NT2/D1 (cell line): ENCODE data around the gene ARHGAP45.

Experiments
- DNase-seq: peaks from one replicate; pipeline ENCODE4 v3.0.0-alpha.2; 2011; ENCODE audit warnings: low read depth, low spot score
- H3K27me3 ChIP-seq: 2 replicates; pipeline ENCODE4 v1.6.0; 2011; ENCODE audit warnings: mild to moderate bottlenecking; ENCODE audit not compliant: insufficient read length, insufficient read depth
- H3K36me3 ChIP-seq: 2 replicates; pipeline ENCODE4 v1.6.1; 2011; ENCODE audit warnings: mild to moderate bottlenecking, low read length, mixed read lengths; ENCODE audit not compliant: insufficient read depth, insufficient read length
- H3K4me1 ChIP-seq: 2 replicates; pipeline ENCODE4 v1.5.1; 2011; ENCODE audit not compliant: insufficient read depth, insufficient read length
- H3K4me3 ChIP-seq: 2 replicates; pipeline ENCODE4 v1.5.1; 2011; ENCODE audit warnings: low read depth; ENCODE audit not compliant: insufficient read length
- H3K9ac ChIP-seq: 2 replicates; pipeline ENCODE4 v1.6.0; 2011; ENCODE audit warnings: low read depth; ENCODE audit not compliant: insufficient read length
- H3K9me3 ChIP-seq: 2 replicates; pipeline ENCODE4 v1.5.1; 2011; ENCODE audit warnings: mild to moderate bottlenecking, low read length; ENCODE audit not compliant: insufficient read depth
- SUZ12 ChIP-seq: IDR thresholded peaks from 2 replicates; pipeline ENCODE4 v1.6.1; 2011; ENCODE audit not compliant: insufficient read length, insufficient read depth; ENCODE audit errors: extremely low read depth
- YY1 ChIP-seq: IDR thresholded peaks from 2 replicates; pipeline ENCODE4 v1.6.1; 2011; ENCODE audit not compliant: insufficient read length, insufficient read depth
- ZNF274 ChIP-seq: IDR thresholded peaks from 2 replicates; pipeline ENCODE4 v1.6.1; 2011; ENCODE audit warnings: mild to moderate bottlenecking, low read depth, low read length

Gene ARHGAP45

GRCh38 chr19:1046117-1046626 lies 20.8 kb upstream of the ARHGAP45 start:
- TF ChIP-seq SUZ12, result no peak
- no peak for TF ChIP-seq YY1
- TF ChIP-seq ZNF274, result no peak
- H3K27me3 ChIP-seq, result no peaks in the 10 kb centered on the region
- peaks cover 8% of the 10 kb centered on the region for H3K36me3 ChIP-seq
- no peak overlapping the region for H3K9ac ChIP-seq
- H3K4me3 ChIP-seq, result no peak overlapping the region
- no peaks in the 10 kb centered on the region; the same call in 1 of the 2 replicates for H3K9me3 ChIP-seq
- peaks cover 12% of the 10 kb centered on the region for H3K4me1 ChIP-seq
- no peak for DNase-seq

- DNase-seq, result no peak
- Histone ChIP-seq H3K9me3 (no peaks in the 10 kb centered on the region; the same call in 1 of the 2 replicates), H3K4me1 (peaks cover 7% of the 10 kb centered on the region), H3K4me3 (no peak overlapping the region), H3K36me3 (peaks cover 8% of the 10 kb centered on the region), H3K27me3 (no peaks in the 10 kb centered on the region), H3K9ac (no peak overlapping the region)
- no peak for TF ChIP-seq YY1
- TF ChIP-seq SUZ12, result no peak
- TF ChIP-seq ZNF274, result no peak
Measured at GRCh38 chr19:1046836-1047695, 19.9 kb upstream of the ARHGAP45 start.

- TF ChIP-seq YY1 (no peak), SUZ12 (no peak), ZNF274 (no peak)
- Histone ChIP-seq H3K9me3 (no peaks in the 10 kb centered on the region; the same call in 1 of the 2 replicates), H3K36me3 (peaks cover 4% of the 10 kb centered on the region), H3K4me3 (no peak overlapping the region), H3K27me3 (no peaks in the 10 kb centered on the region), H3K9ac (no peak overlapping the region), H3K4me1 (peaks cover 6% of the 10 kb centered on the region)
- DNase-seq, result no peak
Measured at GRCh38 chr19:1047696-1048147, 19.2 kb upstream of the ARHGAP45 start.

- DNase-seq, result no peak
- peaks cover 2% of the 10 kb centered on the region for H3K4me1 ChIP-seq
- no peak for TF ChIP-seq SUZ12
- TF ChIP-seq ZNF274, result no peak
- TF ChIP-seq YY1, result no peak
- H3K9me3 ChIP-seq, result peaks cover under 1% of the 10 kb centered on the region; the same call in 1 of the 2 replicates
- H3K27me3 ChIP-seq, result no peaks in the 10 kb centered on the region
- no peak overlapping the region for H3K4me3 ChIP-seq
- H3K36me3 ChIP-seq, result peaks cover 2% of the 10 kb centered on the region
- no peak overlapping the region for H3K9ac ChIP-seq
Measured at GRCh38 chr19:1049106-1049505, 17.9 kb upstream of the ARHGAP45 start.

- H3K4me1 ChIP-seq, result peaks cover 2% of the 10 kb centered on the region
- TF ChIP-seq SUZ12, result no peak
- TF ChIP-seq YY1, result no peak
- TF ChIP-seq ZNF274, result no peak
- H3K9ac ChIP-seq, result no peak overlapping the region
- peaks cover 9% of the 10 kb centered on the region for H3K36me3 ChIP-seq
- no peak overlapping the region for H3K4me3 ChIP-seq
- no peak for DNase-seq
- H3K27me3 ChIP-seq, result no peaks in the 10 kb centered on the region
- H3K9me3 ChIP-seq, result peaks cover 8% of the 10 kb centered on the region; the same call in 1 of the 2 replicates
Measured at GRCh38 chr19:1049800-1050199, 17.2 kb upstream of the ARHGAP45 start.

- Histone ChIP-seq H3K4me1 (peaks cover 2% of the 10 kb centered on the region), H3K27me3 (no peaks in the 10 kb centered on the region), H3K4me3 (no peak overlapping the region), H3K9ac (no peak overlapping the region), H3K9me3 (peaks cover 21% of the 10 kb centered on the region; the same call in 1 of the 2 replicates), H3K36me3 (peaks cover 13% of the 10 kb centered on the region)
- TF ChIP-seq SUZ12 (no peak), ZNF274 (no peak), YY1 (no peak)
- no peak for DNase-seq
Measured at GRCh38 chr19:1050989-1051788, 15.8 kb upstream of the ARHGAP45 start.

- H3K27me3 ChIP-seq, result no peaks in the 10 kb centered on the region
- H3K9ac ChIP-seq, result no peak overlapping the region
- no peak for DNase-seq
- peaks cover 27% of the 10 kb centered on the region for H3K9me3 ChIP-seq
- no peak for TF ChIP-seq ZNF274
- TF ChIP-seq YY1, result no peak
- TF ChIP-seq SUZ12, result no peak
- H3K4me3 ChIP-seq, result no peak overlapping the region
- H3K36me3 ChIP-seq, result peaks cover 13% of the 10 kb centered on the region
- H3K4me1 ChIP-seq, result peaks cover 2% of the 10 kb centered on the region
Measured at GRCh38 chr19:1051791-1052190, 15.2 kb upstream of the ARHGAP45 start.
